GM23338 (cell line): ENCODE measurements around the gene PARVG. TPM values are rescaled to one million over a fixed set of nuclear protein-coding genes. Genes with fewer than 3 reads are reported as not detected.

Experiments used
- ATAC-seq: fragments of 200-7000 bp; cut with Tn5 transposase; 3 replicates; pipeline ENCODE4 v1.9.1; 2020
- DNase-seq: peaks from one replicate; pipeline ENCODE4 v3.0.0-alpha.2; 2015; ENCODE audit warnings: low spot score
- H2AFZ ChIP-seq: fragments of 200-600 bp; sonication (generic); 2 replicates; pipeline ENCODE4 v1.8.0; 2016; ENCODE audit warnings: antibody characterized with exemption, mild to moderate bottlenecking, moderate library complexity
- H3F3A ChIP-seq: fragments of 200-600 bp; sonication (generic); replicated peaks from 2 replicates; pipeline ENCODE4 v1.8.0; 2017; ENCODE audit warnings: antibody characterized with exemption, mixed run types, low read depth
- H3K27ac ChIP-seq: fragments of 200-600 bp; sonication (generic); 2 replicates; pipeline ENCODE4 v1.6.1; 2016; ENCODE audit warnings: low read depth
- H3K27me3 ChIP-seq: fragments of 200-600 bp; sonication (generic); 2 replicates; pipeline ENCODE4 v1.8.0; 2016; ENCODE audit warnings: mild to moderate bottlenecking, mixed run types, moderate library complexity; ENCODE audit not compliant: insufficient read depth
- H3K36me3 ChIP-seq: fragments of 200-600 bp; sonication (generic); 2 replicates; pipeline ENCODE4 v1.8.0; 2016; ENCODE audit warnings: mild to moderate bottlenecking; ENCODE audit not compliant: insufficient read depth
- H3K4me1 ChIP-seq: fragments of 200-600 bp; sonication (generic); 2 replicates; pipeline ENCODE4 v1.8.0; 2016; ENCODE audit warnings: mild to moderate bottlenecking, moderate library complexity; ENCODE audit not compliant: insufficient read depth
- H3K4me2 ChIP-seq: fragments of 200-600 bp; sonication (generic); 2 replicates; pipeline ENCODE4 v1.7.1; 2017; ENCODE audit warnings: mixed run types
- H3K4me3 ChIP-seq: fragments of 200-600 bp; sonication (generic); 2 replicates; pipeline ENCODE4 v1.6.1; 2016; ENCODE audit warnings: mixed run types
- H3K79me2 ChIP-seq: fragments of 200-600 bp; sonication (generic); replicated peaks from 2 replicates; pipeline ENCODE4 v1.8.0; 2017; ENCODE audit warnings: mild to moderate bottlenecking; ENCODE audit not compliant: insufficient read depth
- H3K9me2 ChIP-seq: fragments of 200-600 bp; sonication (generic); 2 replicates; pipeline ENCODE4 v1.8.0; 2017; ENCODE audit not compliant: insufficient read depth
- H4K20me1 ChIP-seq: fragments of 200-600 bp; sonication (generic); replicated peaks from 2 replicates; pipeline ENCODE4 v1.8.0; 2017; ENCODE audit warnings: mild to moderate bottlenecking; ENCODE audit not compliant: insufficient read depth
- H3K27ac Mint-ChIP-seq: 2 replicates; pipeline ENCODE4 v1.8.0; 2020; ENCODE audit warnings: inconsistent platforms, mild to moderate bottlenecking, moderate library complexity, mixed read lengths
- H3K27me3 Mint-ChIP-seq: 3 replicates; pipeline ENCODE4 v1.8.0; 2022; ENCODE audit warnings: low read depth, mild to moderate bottlenecking, moderate library complexity, mixed read lengths, inconsistent platforms; ENCODE audit not compliant: insufficient read depth, poor library complexity
- H3K36me3 Mint-ChIP-seq: 3 replicates; pipeline ENCODE4 v1.8.0; 2021; ENCODE audit warnings: low read depth, mild to moderate bottlenecking, inconsistent platforms, moderate library complexity, mixed read lengths
- H3K4me1 Mint-ChIP-seq: 3 replicates; pipeline ENCODE4 v1.8.0; 2020; ENCODE audit warnings: mild to moderate bottlenecking, inconsistent platforms, mixed read lengths
- H3K4me3 Mint-ChIP-seq: 3 replicates; pipeline ENCODE4 v1.8.0; 2021; ENCODE audit warnings: moderate library complexity, mild to moderate bottlenecking, inconsistent platforms, mixed read lengths
- H3K9me3 Mint-ChIP-seq: 3 replicates; pipeline ENCODE4 v1.8.0; 2020; ENCODE audit warnings: moderate library complexity, mild to moderate bottlenecking, inconsistent platforms, mixed read lengths
- CTCF ChIP-seq, 2 experiments: fragments of 200-600 bp in 1 of 2; sonication (generic) in 1 of 2; conservative IDR thresholded peaks; 2 replicates each; pipeline versions ENCODE4 v1.5.1 to v1.6.1; 2016 to 2017; ENCODE audit warnings: antibody characterized with exemption in 2 of 2, low read depth in 2 of 2, mild to moderate bottlenecking in 2 of 2, moderate library complexity in 1 of 2
- JUNB ChIP-seq: IDR thresholded peaks from one replicate; pipeline ENCODE4 v1.6.1; 2016; ENCODE audit warnings: antibody characterized with exemption; ENCODE audit not compliant: unreplicated experiment
- NANOG ChIP-seq: IDR thresholded peaks from 2 replicates; pipeline ENCODE4 v1.6.1; 2016; ENCODE audit warnings: antibody characterized with exemption, borderline replicate concordance
- POLR2AphosphoS5 ChIP-seq: IDR thresholded peaks from 2 replicates; pipeline ENCODE4 v1.6.1; 2016; ENCODE audit warnings: antibody characterized with exemption, low read depth
- REST ChIP-seq: IDR thresholded peaks from one replicate; pipeline ENCODE4 v1.6.1; 2018; ENCODE audit warnings: antibody characterized with exemption; ENCODE audit not compliant: unreplicated experiment
- ZNF331 ChIP-seq: fragments of 250-450 bp; sonication (Bioruptor Pico); IDR thresholded peaks from 2 replicates; pipeline ENCODE4 v1.5.0; 2020; ENCODE audit warnings: low read depth, mild to moderate bottlenecking, moderate library complexity
- ZNF462 ChIP-seq: fragments of 250-450 bp; sonication (Bioruptor Pico); IDR thresholded peaks from 2 replicates; pipeline ENCODE4 v1.5.0; 2020; ENCODE audit warnings: mild to moderate bottlenecking, moderate library complexity
- polyA plus RNA-seq: library from polyadenylated mRNA; unstranded; fragments of >200 nt; fragmentation: Nextera tagmentation; extraction: Ambion mirVana; gene quantifications from 2 replicates; pipeline ENCODE4 v1.2.1, GENCODE V29; 2016
- total RNA-seq: library from RNA; depleted of rRNA; stranded (reverse); fragments of >200 nt; shearing (Covaris generic); gene quantifications from 2 replicates; pipeline ENCODE4 v1.2.3, GENCODE V29; 2014

The PARVG gene
- total and polyA plus RNA-seq, 2 experiments from 2014 or later = 0.14 to 0.31 TPM

GRCh38 chr22:44144046-44144569 lies 36.6 kb upstream of the PARVG start (continued):
- no peak for TF ChIP-seq CTCF (conservative IDR thresholded peaks at IDR 0.05; ENCODE audit: low read depth in 2 of 2)
- TF ChIP-seq JUNB = no peak

- DNase-seq (no peak), ATAC-seq (no peak)
- no peaks in the 10 kb centered on the region for H3K27me3 ChIP-seq
- peaks cover 20% of the 10 kb centered on the region for H3K27me3 Mint-ChIP-seq
- no peaks in the 10 kb centered on the region for H3K79me2 ChIP-seq
- no peaks in the 10 kb centered on the region for H4K20me1 ChIP-seq
- H3K36me3 ChIP-seq = no peaks in the 10 kb centered on the region
- no peak overlapping the region for H2AFZ ChIP-seq
- H3K9me2 ChIP-seq = no peaks in the 10 kb centered on the region
- H3K4me2 ChIP-seq = no peak overlapping the region
- peaks cover 29% of the 10 kb centered on the region for H3F3A ChIP-seq
- H3K4me3 Mint-ChIP-seq = no peak overlapping the region
- peak overlapping the region; percentile 89; the same call in 1 of the 2 replicates for H3K27ac ChIP-seq
- peaks cover 35% of the 10 kb centered on the region for H3K4me1 ChIP-seq
- H3K36me3 Mint-ChIP-seq = peaks cover 5% of the 10 kb centered on the region; the same call in 2 of the 3 replicates
- no peak for TF ChIP-seq JUNB
- TF ChIP-seq REST = no peak
- no peak for TF ChIP-seq ZNF331 (CRISPR knock-in tag)
- no peak for TF ChIP-seq NANOG
- H3K4me1 Mint-ChIP-seq = peaks cover 58% of the 10 kb centered on the region
- no peak overlapping the region for H3K4me3 ChIP-seq
- no peaks in the 10 kb centered on the region for H3K9me3 Mint-ChIP-seq
- peak overlapping the region; percentile 98 for H3K27ac Mint-ChIP-seq
Observed at GRCh38 chr22:44145544-44145943, 35.2 kb upstream of the PARVG start.

GRCh38 chr22:44146088-44146861 lies 34.5 kb upstream of the PARVG start:
- 0 out of 2 replicates have a peak overlapping the region, but pooled peaks have one; percentile 20 for H3K4me3 ChIP-seq
- H3K36me3 ChIP-seq = no peaks in the 10 kb centered on the region
- H2AFZ ChIP-seq = no peak overlapping the region
- H3K79me2 ChIP-seq = no peaks in the 10 kb centered on the region
- Mint-ChIP-seq H3K4me1 (peaks cover 61% of the 10 kb centered on the region), H3K27me3 (peaks cover 20% of the 10 kb centered on the region), H3K36me3 (peaks cover 5% of the 10 kb centered on the region; the same call in 2 of the 3 replicates), H3K9me3 (no peaks in the 10 kb centered on the region), H3K4me3 (peak overlapping the region; percentile 58), H3K27ac (peak overlapping the region; percentile 98)
- peak overlapping the region; percentile 89 for H3K27ac ChIP-seq
- H3F3A ChIP-seq = peaks cover 29% of the 10 kb centered on the region
- H3K9me2 ChIP-seq = no peaks in the 10 kb centered on the region
- ATAC-seq (peak; percentile 76), DNase-seq (peak; percentile 65)
- H3K4me1 ChIP-seq = peaks cover 35% of the 10 kb centered on the region
- H4K20me1 ChIP-seq = no peaks in the 10 kb centered on the region
- H3K4me2 ChIP-seq = peak overlapping the region; percentile 70
- no peaks in the 10 kb centered on the region for H3K27me3 ChIP-seq
- no peak for TF ChIP-seq POLR2AphosphoS5
- no peak for TF ChIP-seq ZNF462 (CRISPR knock-in tag)
